ENCODE results near the gene TENM3.

DNA sequence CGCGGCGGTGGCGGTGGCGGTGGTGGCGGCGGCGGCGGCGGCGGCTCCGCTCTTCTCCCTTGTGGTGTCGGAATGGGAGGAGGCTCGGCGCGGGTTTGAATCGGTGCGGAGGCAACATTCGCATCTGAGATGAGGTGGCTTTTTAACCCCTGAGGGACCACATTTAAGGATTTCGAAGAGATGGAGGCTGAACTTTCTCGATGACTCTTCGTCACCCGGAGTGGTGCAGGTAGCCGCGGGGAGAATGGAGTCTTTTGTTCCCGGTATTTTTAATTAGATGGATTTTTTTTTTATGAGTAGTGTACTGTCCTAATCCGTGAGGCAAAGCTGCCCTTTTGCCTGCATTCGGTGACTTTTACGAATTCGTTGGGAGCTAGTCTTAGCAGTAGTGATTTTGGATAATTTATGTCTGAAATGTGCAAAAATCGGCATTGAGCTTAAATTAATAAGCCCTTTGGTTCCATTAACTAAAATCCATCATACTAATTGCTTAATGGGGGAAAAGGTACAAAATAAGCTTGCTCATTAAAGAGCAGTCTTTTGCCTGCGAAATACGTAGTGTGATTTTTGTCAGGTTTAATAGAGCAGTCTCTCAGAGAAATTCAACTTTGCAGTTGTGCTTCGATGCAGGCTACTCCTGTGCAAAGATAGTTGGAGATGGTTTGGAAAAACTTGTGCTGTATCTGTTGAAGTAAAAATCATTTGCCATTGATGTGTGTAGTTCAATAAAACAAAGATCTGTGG lies 206.2 kb downstream of the TENM3 start:
- TF ChIP-seq, protein P1, sequence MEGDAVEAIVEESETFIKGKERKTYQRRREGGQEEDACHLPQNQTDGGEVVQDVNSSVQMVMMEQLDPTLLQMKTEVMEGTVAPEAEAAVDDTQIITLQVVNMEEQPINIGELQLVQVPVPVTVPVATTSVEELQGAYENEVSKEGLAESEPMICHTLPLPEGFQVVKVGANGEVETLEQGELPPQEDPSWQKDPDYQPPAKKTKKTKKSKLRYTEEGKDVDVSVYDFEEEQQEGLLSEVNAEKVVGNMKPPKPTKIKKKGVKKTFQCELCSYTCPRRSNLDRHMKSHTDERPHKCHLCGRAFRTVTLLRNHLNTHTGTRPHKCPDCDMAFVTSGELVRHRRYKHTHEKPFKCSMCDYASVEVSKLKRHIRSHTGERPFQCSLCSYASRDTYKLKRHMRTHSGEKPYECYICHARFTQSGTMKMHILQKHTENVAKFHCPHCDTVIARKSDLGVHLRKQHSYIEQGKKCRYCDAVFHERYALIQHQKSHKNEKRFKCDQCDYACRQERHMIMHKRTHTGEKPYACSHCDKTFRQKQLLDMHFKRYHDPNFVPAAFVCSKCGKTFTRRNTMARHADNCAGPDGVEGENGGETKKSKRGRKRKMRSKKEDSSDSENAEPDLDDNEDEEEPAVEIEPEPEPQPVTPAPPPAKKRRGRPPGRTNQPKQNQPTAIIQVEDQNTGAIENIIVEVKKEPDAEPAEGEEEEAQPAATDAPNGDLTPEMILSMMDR (IDR thresholded peaks at IDR 0.05) = no peak
- no peak for TF ChIP-seq POLR2A (IDR thresholded peaks at IDR 0.05)
